SU-DHL-6 (cell line): ENCODE data around the gene WFIKKN1.
A peak's percentile ranks its signal among the peaks of the same experiment; 100 is the strongest.

ENCODE experiments used
- EZH2phosphoT487 ChIP-seq: fragments of 200-600 bp; sonication (generic), shearing (Covaris generic); conservative IDR thresholded peaks from 2 replicates; pipeline ENCODE4 v1.6.1; 2018; ENCODE audit warnings: mild to moderate bottlenecking, antibody characterized with exemption, low read length, moderate library complexity, mixed read lengths
- TF ChIP-seq, protein P1 (sequence below): fragments of 200-600 bp; sonication (generic); IDR thresholded peaks from one replicate; pipeline ENCODE4 v1.5.1; 2017; ENCODE audit warnings: antibody characterized with exemption, mild to moderate bottlenecking, low read length, moderate library complexity; ENCODE audit not compliant: insufficient read depth, poor library complexity, severe bottlenecking

GRCh38 chr16:667780-668518 is 37.2 kb downstream of the WFIKKN1 start, which contains the start of gene RHOT2:
- TF ChIP-seq, protein P1, sequence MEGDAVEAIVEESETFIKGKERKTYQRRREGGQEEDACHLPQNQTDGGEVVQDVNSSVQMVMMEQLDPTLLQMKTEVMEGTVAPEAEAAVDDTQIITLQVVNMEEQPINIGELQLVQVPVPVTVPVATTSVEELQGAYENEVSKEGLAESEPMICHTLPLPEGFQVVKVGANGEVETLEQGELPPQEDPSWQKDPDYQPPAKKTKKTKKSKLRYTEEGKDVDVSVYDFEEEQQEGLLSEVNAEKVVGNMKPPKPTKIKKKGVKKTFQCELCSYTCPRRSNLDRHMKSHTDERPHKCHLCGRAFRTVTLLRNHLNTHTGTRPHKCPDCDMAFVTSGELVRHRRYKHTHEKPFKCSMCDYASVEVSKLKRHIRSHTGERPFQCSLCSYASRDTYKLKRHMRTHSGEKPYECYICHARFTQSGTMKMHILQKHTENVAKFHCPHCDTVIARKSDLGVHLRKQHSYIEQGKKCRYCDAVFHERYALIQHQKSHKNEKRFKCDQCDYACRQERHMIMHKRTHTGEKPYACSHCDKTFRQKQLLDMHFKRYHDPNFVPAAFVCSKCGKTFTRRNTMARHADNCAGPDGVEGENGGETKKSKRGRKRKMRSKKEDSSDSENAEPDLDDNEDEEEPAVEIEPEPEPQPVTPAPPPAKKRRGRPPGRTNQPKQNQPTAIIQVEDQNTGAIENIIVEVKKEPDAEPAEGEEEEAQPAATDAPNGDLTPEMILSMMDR: peak; percentile 90
- no peak for TF ChIP-seq EZH2phosphoT487
